Uterus (tissue), 4 donors: ENCODE measurements around the gene IL32. TPM values are rescaled to one million over a fixed set of nuclear protein-coding genes. Genes with fewer than 3 reads are reported as not detected.

Experiments
- DNase-seq, 2 donors: peaks; one replicate each; pipeline ENCODE4 v3.0.0-alpha.2; 2019 to 2020
- H3K27ac ChIP-seq, 2 donors: fragments of 200-600 bp; sonication (generic); 1 replicate in 1 of 2; 2 replicates in 1 of 2; pipeline ENCODE4 v1.5.1; 2016 to 2018
- H3K27me3 ChIP-seq, 2 donors: fragments of 200-600 bp; sonication (generic); one replicate each; pipeline ENCODE4 v1.5.1; 2018 to 2019; ENCODE audit warnings: control low read depth in 1 of 2
- H3K36me3 ChIP-seq, 2 donors: fragments of 200-600 bp; sonication (generic); one replicate each; pipeline ENCODE4 v1.5.1; 2019; ENCODE audit warnings: control low read depth in 1 of 2
- H3K4me1 ChIP-seq, 2 donors: fragments of 200-600 bp; sonication (generic); one replicate each; pipeline ENCODE4 v1.5.1; 2018 to 2019; ENCODE audit warnings: control low read depth in 1 of 2
- H3K4me3 ChIP-seq, 2 donors: fragments of 200-600 bp; sonication (generic); 1 replicate in 1 of 2; 2 replicates in 1 of 2; pipeline ENCODE4 v1.5.1; 2018 to 2019; ENCODE audit warnings: mild to moderate bottlenecking in 1 of 2
- H3K9me3 ChIP-seq, 2 donors: fragments of 200-600 bp; sonication (generic); one replicate each; pipeline ENCODE4 v1.5.1; 2019; ENCODE audit warnings: control low read depth in 1 of 2
- CTCF ChIP-seq, 4 experiments: fragments of 200-600 bp in 2 of 4; fragments of 450-650 bp in 2 of 4; sonication (generic) in 2 of 4; IDR thresholded peaks; one replicate each; pipeline ENCODE4 v1.5.1; 2016 to 2019; ENCODE audit warnings: antibody characterized with exemption in 4 of 4, mild to moderate bottlenecking in 2 of 4, moderate library complexity in 1 of 4
- POLR2A ChIP-seq, 2 donors: fragments of 450-650 bp; IDR thresholded peaks; one replicate each; pipeline ENCODE4 v1.6.1; 2016; ENCODE audit warnings: antibody characterized with exemption in 2 of 2, mild to moderate bottlenecking in 1 of 2, moderate library complexity in 1 of 2
- intact Hi-C: fragments of 100-400 bp; cut with DNase I; formaldehyde crosslinking; loops from one replicate; pipeline ENCODE4 v1.15.1; 2023; ENCODE audit warnings: low total_unique reads
- total RNA-seq, 4 donors: library from RNA; depleted of rRNA in 3 of 4; stranded (reverse); fragments of >200 nt in 3 of 4; gene quantifications; one replicate each; pipeline versions ENCODE4 v1.1.0 to v1.2.4, GENCODE V29; 2014 to 2023
- donor health status: DM: yes; HTN: yes; CAD: no.

Gene IL32
- total RNA-seq, 4 donors from 2014 or later = 7.5 to 37.1 (median 20.9) TPM

- intact Hi-C loops = no loop called here
- Histone ChIP-seq H3K4me3 (peak overlapping the region; percentile 51 to 78), H3K36me3 (no peaks in the 10 kb centered on the region), H3K9me3 (no peaks in the 10 kb centered on the region), H3K4me1 (peaks cover 0 to 18% of the 10 kb centered on the region in 2 donors), H3K27ac (peak overlapping the region; percentile 94 to 95), H3K27me3 (peaks cover 6 to 12% of the 10 kb centered on the region in 2 donors)
- peak; percentile 95 for DNase-seq
- TF ChIP-seq POLR2A (IDR thresholded peaks at IDR 0.05) (peak in 1 of 2 donors; percentile 25), CTCF (IDR thresholded peaks at IDR 0.05) (no peak)
Measured at GRCh38 chr16:3022208-3022683, 43.2 kb upstream of the IL32 start.

GRCh38 chr16:3022684-3023414, 42.6 kb upstream of the IL32 start:
- peak; percentile 46 to 52 for DNase-seq
- Histone ChIP-seq H3K27ac (peak overlapping the region; percentile 94 to 95), H3K27me3 (peaks cover 0 to 9% of the 10 kb centered on the region in 2 donors), H3K4me3 (peak overlapping the region; percentile 63 to 78), H3K9me3 (no peaks in the 10 kb centered on the region), H3K4me1 (peaks cover 0 to 18% of the 10 kb centered on the region in 2 donors), H3K36me3 (no peaks in the 10 kb centered on the region)
- TF ChIP-seq POLR2A (IDR thresholded peaks at IDR 0.05) (no peak), CTCF (IDR thresholded peaks at IDR 0.05) (no peak)
- intact Hi-C loops = no loop called here

- H3K4me1 ChIP-seq = peaks cover 0 to 22% of the 10 kb centered on the region in 2 donors
- peaks cover 0 to 4% of the 10 kb centered on the region in 2 donors for H3K27me3 ChIP-seq
- DNase-seq = peak; percentile 58 to 63
- H3K9me3 ChIP-seq = no peaks in the 10 kb centered on the region
- H3K4me3 ChIP-seq = peak overlapping the region; percentile 63 to 78
- TF ChIP-seq POLR2A (IDR thresholded peaks at IDR 0.05) = no peak
- no peak for TF ChIP-seq CTCF (IDR thresholded peaks at IDR 0.05)
- peak overlapping the region; percentile 94 to 95 for H3K27ac ChIP-seq
- intact Hi-C loops = no loop called here
- no peaks in the 10 kb centered on the region for H3K36me3 ChIP-seq
Measured at GRCh38 chr16:3023415-3023668, 42.1 kb upstream of the IL32 start.

- peak within 1 kb of the TSS; percentile 63 to 78 for H3K4me3 ChIP-seq
- H3K4me1 ChIP-seq = peaks cover 0 to 22% of the 10 kb centered on the region in 2 donors
- intact Hi-C loops = no loop called here
- H3K27ac ChIP-seq = peak within 1 kb of the TSS; percentile 94 to 95
- TF ChIP-seq CTCF (IDR thresholded peaks at IDR 0.05) (peak in 3 of 4 experiments; percentile 6 to 34 (median 16)), POLR2A (IDR thresholded peaks at IDR 0.05) (peak; percentile 59 to 82)
- no peaks in the 10 kb centered on the region for H3K36me3 ChIP-seq
- no peaks in the 10 kb centered on the region for H3K27me3 ChIP-seq
- H3K9me3 ChIP-seq = no peaks in the 10 kb centered on the region
- peak; percentile 94 to 98 for DNase-seq
Measured at GRCh38 chr16:3023669-3024478, 41.6 kb upstream of the IL32 start, which contains the start of the genes HCFC1R1 and THOC6. HCFC1R1 (minus strand) TSS chr16:3023942; CDS start chr16:3023941, 1 bp downstream. THOC6 (plus strand) TSS chr16:3024035; CDS start chr16:3024327, 292 bp downstream.
